HCT116 (cell line): ENCODE data around the gene PER2. TPM values are rescaled to one million over a fixed set of nuclear protein-coding genes. Genes with fewer than 3 reads are reported as not detected.

Experiments
- ATAC-seq: fragments of 200-7000 bp; cut with Tn5 transposase; 2 replicates; pipeline ENCODE4 v1.9.1; 2020; ENCODE audit warnings: mild to moderate bottlenecking, moderate library complexity
- BruUV-seq: library from RNA; stranded (reverse); fragments of 400-500 nt; replicated peaks from 2 replicates; lab custom pipeline; 2021; lab: Mats Ljungman, UMichigan
- CTCF ChIA-PET: fragments of 300-600 bp; sonication (Branson Sonifier 250); formaldehyde crosslinking; loops from one replicate; lab custom pipeline; 2021; ENCODE audit warnings: antibody characterized with exemption; lab: Charles Lee
- POLR2A ChIA-PET: fragments of 300-600, 350-600 bp; sonication (Branson Sonifier 250); formaldehyde crosslinking; loops from one replicate; lab custom pipeline; 2021; ENCODE audit warnings: antibody characterized with exemption; lab: Charles Lee
- RAD21 ChIA-PET, 2 experiments: fragments of 300-600 bp; sonication (Branson Sonifier 250); formaldehyde crosslinking; loops; one replicate each; lab custom pipeline; 2023; ENCODE audit warnings: low total read pairs in 2 of 2; ENCODE audit not compliant: uncharacterized antibody in 2 of 2, unreplicated experiment in 2 of 2, low non-redundant PET in 1 of 2; lab: Charles Lee
- DNase-seq: peaks from one replicate; pipeline ENCODE4 v3.0.0-alpha.2; 2010; ENCODE audit warnings: low read depth, low spot score
- H2AFZ ChIP-seq: fragments of 200-600 bp; shearing (Covaris generic), sonication (generic); 2 replicates; pipeline ENCODE4 v1.6.1; 2017; ENCODE audit warnings: low read depth, mixed run types, mixed read lengths, antibody characterized with exemption, low read length; ENCODE audit not compliant: poor library complexity, severe bottlenecking
- H3K27ac ChIP-seq: 2 replicates; pipeline ENCODE4 v1.5.1; 2012; ENCODE audit warnings: low read depth, low read length
- H3K27me3 ChIP-seq: fragments of 200-600 bp; sonication (generic); 2 replicates; pipeline ENCODE4 v1.6.1; 2016; ENCODE audit warnings: mixed run types, low read length, mixed read lengths; ENCODE audit not compliant: insufficient read depth
- H3K36me3 ChIP-seq, 2 experiments: fragments of 200-500 bp in 1 of 2; fragments of 200-600 bp in 1 of 2; sonication (Bioruptor generic) in 1 of 2; sonication (generic) in 1 of 2; 2 replicates each; pipeline versions ENCODE4 v1.5.1 to v1.6.1; 2014 to 2016; ENCODE audit warnings: low read length in 2 of 2, inconsistent platforms in 1 of 2, mixed read lengths in 1 of 2, mixed run types in 1 of 2; ENCODE audit not compliant: insufficient read depth in 2 of 2, control insufficient read depth in 1 of 2
- H3K4me1 ChIP-seq, 2 experiments: fragments of 200-600 bp in 1 of 2; sonication (generic) in 1 of 2; 2 replicates each; pipeline versions ENCODE4 v1.5.1 to v1.6.1; 2012 to 2017; ENCODE audit warnings: low read length in 2 of 2, inconsistent platforms in 1 of 2, mild to moderate bottlenecking in 1 of 2, mixed read lengths in 1 of 2, mixed run types in 1 of 2, moderate library complexity in 1 of 2; ENCODE audit not compliant: insufficient read depth in 2 of 2, control insufficient read depth in 1 of 2
- H3K4me2 ChIP-seq: fragments of 200-600 bp; sonication (generic); 2 replicates; pipeline ENCODE4 v1.6.1; 2017; ENCODE audit warnings: mixed run types, low read length, mixed read lengths
- H3K4me3 ChIP-seq, 2 experiments: fragments of 200-600 bp in 1 of 2; sonication (generic) in 1 of 2; replicated peaks in 1 of 2; 2 replicates each; pipeline ENCODE4 v1.5.1; 2011 to 2016; ENCODE audit warnings: low read length in 2 of 2, control low read depth in 1 of 2, low read depth in 1 of 2, mild to moderate bottlenecking in 1 of 2, mixed read lengths in 1 of 2, mixed run types in 1 of 2
- H3K79me2 ChIP-seq: fragments of 200-600 bp; sonication (generic); 2 replicates; pipeline ENCODE4 v1.6.1; 2017; ENCODE audit warnings: mild to moderate bottlenecking, mixed run types, low read length, moderate library complexity, mixed read lengths; ENCODE audit not compliant: insufficient read depth
- H3K9ac ChIP-seq: fragments of 200-600 bp; sonication (generic); 2 replicates; pipeline ENCODE4 v1.6.1; 2016; ENCODE audit warnings: low read length, mixed read lengths
- H3K9me2 ChIP-seq: fragments of 200-600 bp; sonication (generic), shearing (Covaris generic); 2 replicates; pipeline ENCODE4 v1.6.1; 2017; ENCODE audit warnings: mixed run types, mild to moderate bottlenecking, moderate library complexity; ENCODE audit not compliant: insufficient read depth
- H3K9me3 ChIP-seq, 2 experiments: fragments of 200-500 bp in 1 of 2; fragments of 200-600 bp in 1 of 2; sonication (Bioruptor generic) in 1 of 2; sonication (generic) in 1 of 2; 2 replicates each; pipeline ENCODE4 v1.6.1; 2014 to 2017; ENCODE audit warnings: low read length in 2 of 2, mixed read lengths in 2 of 2, inconsistent platforms in 1 of 2, low read depth in 1 of 2, mild to moderate bottlenecking in 1 of 2, mixed run types in 1 of 2, moderate library complexity in 1 of 2; ENCODE audit not compliant: control insufficient read depth in 1 of 2, insufficient read depth in 1 of 2
- H4K20me1 ChIP-seq: fragments of 200-600 bp; sonication (generic), shearing (Covaris generic); 2 replicates; pipeline ENCODE4 v1.6.1; 2017; ENCODE audit warnings: mixed run types, mild to moderate bottlenecking, moderate library complexity; ENCODE audit not compliant: insufficient read depth
- CBX3 ChIP-seq: IDR thresholded peaks from 2 replicates; pipeline ENCODE4 v1.6.1; 2012; ENCODE audit warnings: low read depth
- ELF1 ChIP-seq: IDR thresholded peaks from 2 replicates; pipeline ENCODE4 v1.6.1; 2012; ENCODE audit warnings: low read depth, borderline replicate concordance
- EZH2phosphoT487 ChIP-seq: fragments of 200-600 bp; IDR thresholded peaks from 2 replicates; pipeline ENCODE4 v1.6.1; 2018; ENCODE audit warnings: antibody characterized with exemption, borderline replicate concordance
- SIN3A ChIP-seq: IDR thresholded peaks from 2 replicates; pipeline ENCODE4 v1.6.1; 2012; ENCODE audit warnings: low read depth
- YY1 ChIP-seq: IDR thresholded peaks from 2 replicates; pipeline ENCODE4 v1.6.1; 2011; ENCODE audit warnings: low read length, low read depth, moderate library complexity, mild to moderate bottlenecking; ENCODE audit not compliant: insufficient replicate concordance; ENCODE audit errors: extremely low read depth
- intact Hi-C: fragments of 100-400 bp; cut with micrococcal nuclease; formaldehyde crosslinking; loops from 2 replicates; pipeline ENCODE4 v1.10.0; 2022
- total RNA-seq: library from RNA; stranded (reverse); gene quantifications from one replicate; pipeline ENCODE4 v1.2.1, GENCODE V29; 2021; ENCODE audit not compliant: unreplicated experiment
- TF ChIP-seq, protein P1 (sequence below), 3 experiments: fragments of 200-600 bp in 1 of 3; sonication (generic) in 1 of 3; IDR thresholded peaks in 2 of 3; conservative IDR thresholded peaks in 1 of 3; 2 replicates each; pipeline ENCODE4 v1.5.1; 2012 to 2017; ENCODE audit warnings: low read depth in 2 of 3, low read length in 2 of 3, antibody characterized with exemption in 1 of 3, borderline replicate concordance in 1 of 3, control low read depth in 1 of 3, mild to moderate bottlenecking in 1 of 3, mixed read lengths in 1 of 3, mixed run types in 1 of 3, moderate library complexity in 1 of 3; ENCODE audit not compliant: insufficient read depth in 1 of 3

The PER2 gene
- total RNA-seq, 1 experiment from 2014 or later, result 18.7 TPM

DNA sequence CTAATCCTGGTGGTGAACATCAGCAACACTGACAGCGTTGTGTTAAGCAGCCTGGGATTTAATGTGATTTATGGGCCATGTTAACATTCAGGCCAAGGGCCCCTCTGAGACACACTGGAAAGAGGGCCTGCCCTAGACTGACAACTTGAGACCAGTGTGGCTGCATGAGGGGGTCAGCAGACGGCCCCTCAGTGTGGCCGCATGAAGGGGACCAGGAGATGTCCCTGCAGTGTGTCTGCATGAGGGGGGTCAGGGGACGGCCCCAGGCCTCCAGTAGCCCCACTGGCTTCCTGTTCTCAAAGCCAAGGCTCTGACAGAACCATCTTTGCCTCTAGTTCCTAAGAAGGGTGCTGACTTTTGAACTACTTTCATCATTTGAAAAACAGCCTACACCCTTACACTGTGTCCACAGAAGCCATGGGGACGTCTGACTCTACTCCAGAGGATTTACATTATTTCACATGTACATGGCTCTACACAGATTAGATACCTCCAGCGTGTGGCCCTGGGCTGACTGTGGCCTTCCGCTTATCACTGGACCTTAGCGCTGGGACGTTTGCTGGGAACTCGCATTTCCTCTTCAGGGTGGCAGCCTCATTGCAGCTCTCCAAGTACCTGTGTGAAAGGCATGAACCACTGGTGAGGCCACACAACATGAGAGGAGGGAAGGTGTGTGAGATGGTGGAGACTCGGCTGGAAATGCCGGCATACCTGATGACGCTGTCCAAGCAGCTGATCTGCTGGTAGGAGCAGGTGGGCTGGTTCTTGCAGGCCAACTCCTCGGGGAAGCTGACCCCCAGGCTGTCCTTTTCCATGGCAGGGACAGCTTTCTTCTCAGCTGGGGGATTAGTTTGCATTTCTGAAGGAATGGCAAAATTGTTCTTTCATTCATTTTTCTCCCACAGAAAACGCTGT lies 30.4 kb downstream of the PER2 start:
- no peaks in the 10 kb centered on the region for H3K27me3 ChIP-seq
- no peak overlapping the region for H3K27ac ChIP-seq
- DNase-seq, result no peak
- H2AFZ ChIP-seq, result no peak overlapping the region
- H3K4me1 ChIP-seq, result no peaks in the 10 kb centered on the region
- ChIA-PET POLR2A (no interaction called here), RAD21 (no interaction called here), CTCF (interaction anchor here (1.3 kb wide), 1 partner anchor 400 kb away, joined by 7 read pairs; no protein-coding TSS in a partner anchor)
- H3K79me2 ChIP-seq, result no peaks in the 10 kb centered on the region
- H4K20me1 ChIP-seq, result no peaks in the 10 kb centered on the region; the same call in 1 of the 2 replicates
- H3K9me2 ChIP-seq, result no peaks in the 10 kb centered on the region
- no peak overlapping the region for H3K4me2 ChIP-seq
- H3K9me3 ChIP-seq, result no peaks in the 10 kb centered on the region
- BruUV-seq, result no TSS peak
- H3K36me3 ChIP-seq, result peaks cover 0 to 16% of the 10 kb centered on the region in 2 experiments; a peak in 3 of 4 replicates
- H3K9ac ChIP-seq, result no peak overlapping the region
- H3K4me3 ChIP-seq, result no peak overlapping the region
- intact Hi-C loops, result loop anchor here (2.0 to 10.0 kb wide), 2 partner anchors 77 to 399 kb away; partner anchors contain the start of gene RAMP1
- no peak for ATAC-seq
- TF ChIP-seq, protein P1, sequence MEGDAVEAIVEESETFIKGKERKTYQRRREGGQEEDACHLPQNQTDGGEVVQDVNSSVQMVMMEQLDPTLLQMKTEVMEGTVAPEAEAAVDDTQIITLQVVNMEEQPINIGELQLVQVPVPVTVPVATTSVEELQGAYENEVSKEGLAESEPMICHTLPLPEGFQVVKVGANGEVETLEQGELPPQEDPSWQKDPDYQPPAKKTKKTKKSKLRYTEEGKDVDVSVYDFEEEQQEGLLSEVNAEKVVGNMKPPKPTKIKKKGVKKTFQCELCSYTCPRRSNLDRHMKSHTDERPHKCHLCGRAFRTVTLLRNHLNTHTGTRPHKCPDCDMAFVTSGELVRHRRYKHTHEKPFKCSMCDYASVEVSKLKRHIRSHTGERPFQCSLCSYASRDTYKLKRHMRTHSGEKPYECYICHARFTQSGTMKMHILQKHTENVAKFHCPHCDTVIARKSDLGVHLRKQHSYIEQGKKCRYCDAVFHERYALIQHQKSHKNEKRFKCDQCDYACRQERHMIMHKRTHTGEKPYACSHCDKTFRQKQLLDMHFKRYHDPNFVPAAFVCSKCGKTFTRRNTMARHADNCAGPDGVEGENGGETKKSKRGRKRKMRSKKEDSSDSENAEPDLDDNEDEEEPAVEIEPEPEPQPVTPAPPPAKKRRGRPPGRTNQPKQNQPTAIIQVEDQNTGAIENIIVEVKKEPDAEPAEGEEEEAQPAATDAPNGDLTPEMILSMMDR (IDR thresholded peaks at IDR 0.05 in 2 of 3, conservative IDR thresholded peaks at IDR 0.05 in 1 of 3; ENCODE audit: borderline replicate concordance in 1 of 3, insufficient read depth in 1 of 3, low read depth in 2 of 3, low read length in 2 of 3), result no peak
- no peak for TF ChIP-seq SIN3A
- no peak for TF ChIP-seq EZH2phosphoT487
- no peak for TF ChIP-seq CBX3
- no peak for TF ChIP-seq YY1
- TF ChIP-seq ELF1, result no peak
